Measurements from ENCODE around the gene UBA6. TPM values are rescaled to one million over a fixed set of nuclear protein-coding genes. Genes with fewer than 3 reads are reported as not detected.

Gene UBA6
- total and polyA plus RNA-seq, 9 of the 15 experiments (the other 6 are each of a cell fraction or from before 2014, with no cell fraction given): 22.9 to 139 (median 94.6) TPM

DNA sequence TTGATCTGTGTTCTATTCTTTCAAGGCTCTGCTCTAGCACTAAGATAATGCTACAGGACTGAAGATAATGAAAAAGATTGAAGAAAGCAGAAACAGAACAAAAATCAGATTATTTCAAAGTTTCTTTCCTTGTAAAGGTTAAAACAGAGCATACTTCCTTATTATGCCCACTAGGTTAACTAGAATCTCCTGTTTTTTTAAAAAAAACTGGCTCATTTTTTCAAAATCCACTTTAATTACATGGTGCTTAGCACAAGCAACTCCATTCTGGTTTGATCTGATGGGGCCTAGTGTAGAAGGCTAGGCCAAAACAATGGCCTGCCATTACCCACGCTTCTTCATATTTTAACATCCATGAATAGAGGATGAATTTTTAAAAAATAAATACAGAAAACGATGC is 1.2 kb upstream of the UBA6 start (continued):
- peak in 1 of 3 experiments; percentile 36 for TF ChIP-seq YY1 (IDR thresholded peaks at IDR 0.05; ENCODE audit: borderline replicate concordance in 1 of 3, control insufficient read depth in 1 of 3, extremely low read depth in 1 of 3, insufficient read depth in 3 of 3, insufficient read length in 1 of 3, insufficient replicate concordance in 2 of 3, low read depth in 1 of 3, low read length in 2 of 3)
- no peak for TF ChIP-seq NONO (IDR thresholded peaks at IDR 0.05; ENCODE audit: low read depth in 2 of 2, low read length in 1 of 2)
- no peak for TF ChIP-seq ZNF174 (CRISPR knock-in tag; IDR thresholded peaks at IDR 0.05)
- no peak for TF ChIP-seq NELFE (IDR thresholded peaks at IDR 0.05; ENCODE audit: insufficient read depth, insufficient read length)
- peak; percentile 56; the same call in 1 of the 2 replicates for TF ChIP-seq STAT5B (CRISPR knock-in tag; IDR thresholded peaks at IDR 0.05)
- TF ChIP-seq KAT2B (IDR thresholded peaks at IDR 0.05; ENCODE audit: low read depth, low read length): no peak
- TF ChIP-seq MYC (IDR thresholded peaks at IDR 0.05; ENCODE audit: low read depth, low read length): no peak
- peak; percentile 61; the same call in 1 of the 2 replicates for TF ChIP-seq MYC (CRISPR knock-in tag; IDR thresholded peaks at IDR 0.05; ENCODE audit: borderline replicate concordance, low read depth)
- TF ChIP-seq ZBTB17 (CRISPR knock-in tag; IDR thresholded peaks at IDR 0.05): 0 out of 2 replicates have a peak, but pooled peaks have one; percentile 51
- TF ChIP-seq TBP (optimal IDR thresholded peaks at IDR 0.05; ENCODE audit: low read depth, low read length): no peak
- peak; percentile 89 for TF ChIP-seq GTF2A2 (tag; IDR thresholded peaks at IDR 0.05)
- TF ChIP-seq, protein P1, sequence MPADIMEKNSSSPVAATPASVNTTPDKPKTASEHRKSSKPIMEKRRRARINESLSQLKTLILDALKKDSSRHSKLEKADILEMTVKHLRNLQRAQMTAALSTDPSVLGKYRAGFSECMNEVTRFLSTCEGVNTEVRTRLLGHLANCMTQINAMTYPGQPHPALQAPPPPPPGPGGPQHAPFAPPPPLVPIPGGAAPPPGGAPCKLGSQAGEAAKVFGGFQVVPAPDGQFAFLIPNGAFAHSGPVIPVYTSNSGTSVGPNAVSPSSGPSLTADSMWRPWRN (IDR thresholded peaks at IDR 0.05; ENCODE audit: low read depth): no peak
- TF ChIP-seq, protein P2, sequence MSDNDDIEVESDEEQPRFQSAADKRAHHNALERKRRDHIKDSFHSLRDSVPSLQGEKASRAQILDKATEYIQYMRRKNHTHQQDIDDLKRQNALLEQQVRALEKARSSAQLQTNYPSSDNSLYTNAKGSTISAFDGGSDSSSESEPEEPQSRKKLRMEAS (CRISPR knock-in tag; IDR thresholded peaks at IDR 0.05): no peak
- no peak for TF ChIP-seq SMAD2 (IDR thresholded peaks at IDR 0.05; ENCODE audit: low read depth, low read length)
- 0 out of 2 replicates have a peak, but pooled peaks have one; percentile 12 for TF ChIP-seq ESRRB (CRISPR knock-in tag; IDR thresholded peaks at IDR 0.05; ENCODE audit: borderline replicate concordance)
- TF ChIP-seq, protein P3, sequence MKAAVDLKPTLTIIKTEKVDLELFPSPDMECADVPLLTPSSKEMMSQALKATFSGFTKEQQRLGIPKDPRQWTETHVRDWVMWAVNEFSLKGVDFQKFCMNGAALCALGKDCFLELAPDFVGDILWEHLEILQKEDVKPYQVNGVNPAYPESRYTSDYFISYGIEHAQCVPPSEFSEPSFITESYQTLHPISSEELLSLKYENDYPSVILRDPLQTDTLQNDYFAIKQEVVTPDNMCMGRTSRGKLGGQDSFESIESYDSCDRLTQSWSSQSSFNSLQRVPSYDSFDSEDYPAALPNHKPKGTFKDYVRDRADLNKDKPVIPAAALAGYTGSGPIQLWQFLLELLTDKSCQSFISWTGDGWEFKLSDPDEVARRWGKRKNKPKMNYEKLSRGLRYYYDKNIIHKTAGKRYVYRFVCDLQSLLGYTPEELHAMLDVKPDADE (conservative IDR thresholded peaks at IDR 0.05; ENCODE audit: control insufficient read depth, low read depth, low read length): no peak
- 0 out of 2 replicates have a peak, but pooled peaks have one; percentile 52 for TF ChIP-seq TEAD2 (tag; IDR thresholded peaks at IDR 0.05)
- peak; percentile 89 for TF ChIP-seq SMAD4 (CRISPR knock-in tag; conservative IDR thresholded peaks at IDR 0.05)
- peak; percentile 51; the same call in 1 of the 2 replicates for TF ChIP-seq ZNF134 (CRISPR knock-in tag; conservative IDR thresholded peaks at IDR 0.05)
- TF ChIP-seq ETV1 (tag; conservative IDR thresholded peaks at IDR 0.05; ENCODE audit: low read depth): peak; percentile 44; the same call in 1 of the 2 replicates
- TF ChIP-seq ZFP1 (CRISPR knock-in tag; IDR thresholded peaks at IDR 0.05): peak; percentile 74; the same call in 1 of the 2 replicates
- TF ChIP-seq ZNF668 (CRISPR knock-in tag; IDR thresholded peaks at IDR 0.05): peak; percentile 90

Data from K562 (cell line).